Caco-2 (cell line): ENCODE results near the gene POMZP3. TPM values are rescaled to one million over a fixed set of nuclear protein-coding genes. Genes with fewer than 3 reads are reported as not detected.
"Not testable (repeated sequence)": the region's sequence is repeated elsewhere in the genome, so short reads cannot be mapped to it uniquely, and the experiment has no call there.

Source experiments
- BruUV-seq: library from RNA; stranded (reverse); fragments of 400-500 nt; replicated peaks from 2 replicates; lab custom pipeline; 2021; lab: Mats Ljungman, UMichigan
- CTCF ChIA-PET: fragments of 300-600 bp; sonication (Branson Sonifier 250); formaldehyde crosslinking; loops from one replicate; lab custom pipeline; 2022; ENCODE audit warnings: antibody characterized with exemption; lab: Charles Lee
- POLR2A ChIA-PET: fragments of 300-600 bp; sonication (Branson Sonifier 250); formaldehyde crosslinking; loops from one replicate; lab custom pipeline; 2022; ENCODE audit warnings: antibody characterized with exemption; lab: Charles Lee
- DNase-seq, 2 experiments: peaks; one replicate each; pipeline versions ENCODE4 v3.0.0 to v3.0.0-alpha.2; 2020 to 2022
- H3K27me3 ChIP-seq: replicated peaks from 2 replicates; pipeline ENCODE4 v1.6.0; 2011; ENCODE audit warnings: low read length; ENCODE audit not compliant: control insufficient read depth, insufficient read depth
- H3K36me3 ChIP-seq: 2 replicates; pipeline ENCODE4 v1.5.1; 2011; ENCODE audit warnings: low read length; ENCODE audit not compliant: control insufficient read depth, insufficient read depth
- H3K4me1 ChIP-seq: fragments of 250-450 bp; sonication (Bioruptor Pico); 2 replicates; pipeline ENCODE4 v1.5.1; 2020; ENCODE audit warnings: mild to moderate bottlenecking
- H3K4me3 ChIP-seq: 2 replicates; pipeline ENCODE4 v1.5.1; 2011; ENCODE audit warnings: low read depth, mild to moderate bottlenecking, control low read depth, low read length
- H3K9me3 ChIP-seq: fragments of 250-450 bp; sonication (Bioruptor Pico); 2 replicates; pipeline ENCODE4 v1.5.1; 2020; ENCODE audit warnings: mild to moderate bottlenecking, moderate library complexity
- H3K27ac Mint-ChIP-seq: one replicate; pipeline ENCODE4 v1.8.0; 2022; ENCODE audit warnings: mixed read lengths; ENCODE audit not compliant: unreplicated experiment
- H3K27me3 Mint-ChIP-seq: one replicate; pipeline ENCODE4 v1.8.0; 2022; ENCODE audit warnings: mixed read lengths; ENCODE audit not compliant: insufficient read depth, unreplicated experiment
- H3K36me3 Mint-ChIP-seq: one replicate; pipeline ENCODE4 v1.8.0; 2022; ENCODE audit warnings: mild to moderate bottlenecking, mixed read lengths; ENCODE audit not compliant: insufficient read depth, unreplicated experiment
- H3K4me1 Mint-ChIP-seq: one replicate; pipeline ENCODE4 v1.8.0; 2022; ENCODE audit warnings: low read depth, mixed read lengths; ENCODE audit not compliant: unreplicated experiment
- H3K4me3 Mint-ChIP-seq: one replicate; pipeline ENCODE4 v1.8.0; 2022; ENCODE audit warnings: mild to moderate bottlenecking, moderate library complexity, mixed read lengths; ENCODE audit not compliant: unreplicated experiment
- H3K9me3 Mint-ChIP-seq: one replicate; pipeline ENCODE4 v1.8.0; 2022; ENCODE audit warnings: mixed read lengths; ENCODE audit not compliant: unreplicated experiment
- CTCF ChIP-seq, 2 experiments: fragments of 200-600 bp in 1 of 2; IDR thresholded peaks; 1 replicate in 1 of 2; 2 replicates in 1 of 2; pipeline versions ENCODE4 v1.5.1 to v1.8.0; 2011 to 2022; ENCODE audit warnings: antibody characterized with exemption in 1 of 2, control low read depth in 1 of 2, inconsistent platforms in 1 of 2, low read depth in 1 of 2, low read length in 1 of 2, mild to moderate bottlenecking in 1 of 2, moderate library complexity in 1 of 2; ENCODE audit not compliant: insufficient read depth in 1 of 2, severe bottlenecking in 1 of 2, unreplicated experiment in 1 of 2
- intact Hi-C: fragments of 100-400 bp; cut with micrococcal nuclease; formaldehyde crosslinking; loops from one replicate; pipeline ENCODE4 v1.10.0; 2022; ENCODE audit not compliant: unreplicated experiment
- total RNA-seq: library from RNA; stranded (reverse); gene quantifications from 2 replicates; pipeline ENCODE4 v1.2.3, GENCODE V29; 2022

POMZP3 gene
- total RNA-seq, 1 experiment from 2014 or later: 23.8 TPM

- H3K4me3 ChIP-seq, H3K27ac Mint-ChIP-seq, intact Hi-C loops, H3K9me3 ChIP-seq, H3K4me1 ChIP-seq, H3K4me3 Mint-ChIP-seq, H3K4me1 Mint-ChIP-seq, CTCF ChIA-PET, H3K36me3 ChIP-seq, BruUV-seq, H3K36me3 Mint-ChIP-seq, H3K27me3 Mint-ChIP-seq, POLR2A ChIA-PET, H3K27me3 ChIP-seq, H3K9me3 Mint-ChIP-seq: not testable (repeated sequence)
- DNase-seq: peak; percentile 32 to 38
- TF ChIP-seq CTCF (IDR thresholded peaks at IDR 0.05; ENCODE audit: insufficient read depth in 1 of 2, low read depth in 1 of 2, low read length in 1 of 2, severe bottlenecking in 1 of 2, unreplicated experiment in 1 of 2): peak in 1 of 2 experiments; percentile 11
These were observed 13.3 kb downstream of the POMZP3 start for GRCh38 chr7:76613783-76614182.

GRCh38 chr7:76612232-76612631, 14.8 kb downstream of the POMZP3 start:
- H3K36me3 Mint-ChIP-seq: peaks cover 20% of the 10 kb centered on the region
- H3K4me1 Mint-ChIP-seq, intact Hi-C loops, BruUV-seq, H3K9me3 ChIP-seq, H3K4me3 Mint-ChIP-seq, CTCF ChIA-PET, H3K9me3 Mint-ChIP-seq, H3K27me3 Mint-ChIP-seq, H3K4me3 ChIP-seq, H3K4me1 ChIP-seq, H3K27ac Mint-ChIP-seq, H3K36me3 ChIP-seq, H3K27me3 ChIP-seq, POLR2A ChIA-PET, DNase-seq: not testable (repeated sequence)

GRCh38 chr7:76609864-76610263, 17.2 kb downstream of the POMZP3 start:
- H3K27me3 Mint-ChIP-seq, H3K4me1 ChIP-seq, intact Hi-C loops, H3K9me3 Mint-ChIP-seq, H3K36me3 ChIP-seq, POLR2A ChIA-PET, H3K4me3 ChIP-seq, BruUV-seq, H3K27ac Mint-ChIP-seq, DNase-seq, H3K27me3 ChIP-seq, CTCF ChIA-PET, H3K4me3 Mint-ChIP-seq, H3K9me3 ChIP-seq, H3K4me1 Mint-ChIP-seq: not testable (repeated sequence)
- H3K36me3 Mint-ChIP-seq: peaks cover 23% of the 10 kb centered on the region

- CTCF ChIA-PET, BruUV-seq, H3K4me3 Mint-ChIP-seq, H3K4me1 ChIP-seq, DNase-seq, POLR2A ChIA-PET, H3K27me3 ChIP-seq, intact Hi-C loops, H3K9me3 ChIP-seq, H3K4me3 ChIP-seq, H3K27me3 Mint-ChIP-seq, H3K4me1 Mint-ChIP-seq, H3K9me3 Mint-ChIP-seq, H3K36me3 ChIP-seq, H3K27ac Mint-ChIP-seq: not testable (repeated sequence)
- peaks cover 23% of the 10 kb centered on the region for H3K36me3 Mint-ChIP-seq
These were observed 18.6 kb downstream of the POMZP3 start for GRCh38 chr7:76608469-76608868.

- intact Hi-C loops, H3K9me3 Mint-ChIP-seq, H3K4me1 ChIP-seq, H3K27me3 ChIP-seq, H3K27ac Mint-ChIP-seq, CTCF ChIA-PET, DNase-seq, H3K36me3 ChIP-seq, H3K4me1 Mint-ChIP-seq, H3K4me3 Mint-ChIP-seq, POLR2A ChIA-PET, H3K27me3 Mint-ChIP-seq, H3K9me3 ChIP-seq, BruUV-seq, H3K4me3 ChIP-seq: not testable (repeated sequence)
- H3K36me3 Mint-ChIP-seq: peaks cover 13% of the 10 kb centered on the region
These were observed 21.1 kb downstream of the POMZP3 start for GRCh38 chr7:76606027-76606426.

GRCh38 chr7:76600650-76601049, 26.4 kb downstream of the POMZP3 start:
- H3K9me3 Mint-ChIP-seq, H3K4me3 ChIP-seq, CTCF ChIA-PET, H3K4me1 ChIP-seq, H3K36me3 ChIP-seq, POLR2A ChIA-PET, DNase-seq, H3K27me3 ChIP-seq, H3K9me3 ChIP-seq, H3K4me3 Mint-ChIP-seq, H3K27me3 Mint-ChIP-seq, BruUV-seq, H3K4me1 Mint-ChIP-seq, intact Hi-C loops: not testable (repeated sequence)
- peaks cover 11% of the 10 kb centered on the region for H3K36me3 Mint-ChIP-seq
- peak overlapping the region; percentile 79 for H3K27ac Mint-ChIP-seq
